ENCODE measurements around the gene LYPD3. TPM values are rescaled to one million over a fixed set of nuclear protein-coding genes. Genes with fewer than 3 reads are reported as not detected.

The LYPD3 gene
- total RNA-seq, 4 donors from 2014 or later, result not detected

DNA sequence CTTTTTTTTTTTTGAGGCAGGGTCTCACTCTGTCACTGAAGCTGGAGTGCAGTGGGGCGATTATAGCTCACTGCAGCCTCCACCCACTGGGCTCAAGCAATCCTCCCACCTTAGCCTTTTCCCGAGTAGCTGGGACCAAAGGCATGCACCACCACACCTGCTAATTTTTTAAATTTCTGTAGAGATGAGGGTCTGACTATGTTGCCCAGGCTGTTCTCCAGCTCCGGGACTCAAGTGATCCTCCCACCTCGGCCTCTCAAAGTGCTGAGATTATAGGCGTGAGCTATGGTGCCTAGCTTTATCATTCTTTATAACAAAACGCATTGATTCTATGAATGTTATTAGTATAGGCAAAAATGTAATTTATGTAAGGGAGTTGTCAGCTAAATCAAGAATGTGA, 17.9 kb upstream of the LYPD3 start:
- H3K36me3 ChIP-seq, result no peaks in the 10 kb centered on the region
- H3K27ac ChIP-seq, result no peak overlapping the region
- ATAC-seq, result no peak
- no peak for DNase-seq
- H3K27me3 ChIP-seq, result no peaks in the 10 kb centered on the region
- in situ Hi-C loops (cut with MboI; ENCODE audit: low sequenced_read_pairs in 4 of 4) (no loop called here), intact Hi-C loops (cut with DNase I; ENCODE audit: low total_unique reads) (no loop called here)
- TF ChIP-seq, protein P1, sequence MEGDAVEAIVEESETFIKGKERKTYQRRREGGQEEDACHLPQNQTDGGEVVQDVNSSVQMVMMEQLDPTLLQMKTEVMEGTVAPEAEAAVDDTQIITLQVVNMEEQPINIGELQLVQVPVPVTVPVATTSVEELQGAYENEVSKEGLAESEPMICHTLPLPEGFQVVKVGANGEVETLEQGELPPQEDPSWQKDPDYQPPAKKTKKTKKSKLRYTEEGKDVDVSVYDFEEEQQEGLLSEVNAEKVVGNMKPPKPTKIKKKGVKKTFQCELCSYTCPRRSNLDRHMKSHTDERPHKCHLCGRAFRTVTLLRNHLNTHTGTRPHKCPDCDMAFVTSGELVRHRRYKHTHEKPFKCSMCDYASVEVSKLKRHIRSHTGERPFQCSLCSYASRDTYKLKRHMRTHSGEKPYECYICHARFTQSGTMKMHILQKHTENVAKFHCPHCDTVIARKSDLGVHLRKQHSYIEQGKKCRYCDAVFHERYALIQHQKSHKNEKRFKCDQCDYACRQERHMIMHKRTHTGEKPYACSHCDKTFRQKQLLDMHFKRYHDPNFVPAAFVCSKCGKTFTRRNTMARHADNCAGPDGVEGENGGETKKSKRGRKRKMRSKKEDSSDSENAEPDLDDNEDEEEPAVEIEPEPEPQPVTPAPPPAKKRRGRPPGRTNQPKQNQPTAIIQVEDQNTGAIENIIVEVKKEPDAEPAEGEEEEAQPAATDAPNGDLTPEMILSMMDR (IDR thresholded peaks at IDR 0.05 in 4 of 5, conservative IDR thresholded peaks at IDR 0.05 in 1 of 5), result no peak
- no peak for TF ChIP-seq POLR2A (IDR thresholded peaks at IDR 0.05)
- H3K4me1 ChIP-seq, result no peaks in the 10 kb centered on the region
- H3K9me3 ChIP-seq, result no peaks in the 10 kb centered on the region
- no peak overlapping the region for H3K4me3 ChIP-seq

DNA sequence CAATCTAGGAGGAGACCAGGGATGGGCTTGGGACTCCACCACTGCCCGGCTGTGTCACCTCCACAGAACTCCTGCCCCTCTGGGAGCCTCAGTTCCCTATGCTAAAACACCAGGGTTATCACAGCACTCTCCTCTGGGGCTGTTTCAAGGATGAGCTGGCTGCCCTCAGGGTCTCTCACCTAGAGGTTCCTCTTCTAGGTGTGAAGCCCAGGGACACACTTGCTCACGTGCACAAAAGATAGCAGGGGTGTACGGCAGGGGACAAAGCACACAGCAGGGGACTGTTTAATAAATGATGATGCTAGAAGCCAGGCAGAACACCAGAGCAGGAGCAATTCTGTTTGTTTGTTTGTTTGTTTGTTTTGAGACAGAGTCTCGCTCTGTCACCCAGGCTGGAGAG, 16.8 kb upstream of the LYPD3 start:
- Histone ChIP-seq H3K27ac (no peak overlapping the region), H3K4me3 (no peak overlapping the region), H3K36me3 (no peaks in the 10 kb centered on the region), H3K27me3 (no peaks in the 10 kb centered on the region), H3K9me3 (no peaks in the 10 kb centered on the region), H3K4me1 (no peaks in the 10 kb centered on the region)
- ATAC-seq (no peak), DNase-seq (no peak)
- no peak for TF ChIP-seq POLR2A (IDR thresholded peaks at IDR 0.05)
- TF ChIP-seq, protein P1 (IDR thresholded peaks at IDR 0.05 in 4 of 5, conservative IDR thresholded peaks at IDR 0.05 in 1 of 5), result no peak
- intact Hi-C loops (cut with DNase I; ENCODE audit: low total_unique reads), result no loop called here
- in situ Hi-C loops (cut with MboI; ENCODE audit: low sequenced_read_pairs in 4 of 4), result no loop called here

DNA sequence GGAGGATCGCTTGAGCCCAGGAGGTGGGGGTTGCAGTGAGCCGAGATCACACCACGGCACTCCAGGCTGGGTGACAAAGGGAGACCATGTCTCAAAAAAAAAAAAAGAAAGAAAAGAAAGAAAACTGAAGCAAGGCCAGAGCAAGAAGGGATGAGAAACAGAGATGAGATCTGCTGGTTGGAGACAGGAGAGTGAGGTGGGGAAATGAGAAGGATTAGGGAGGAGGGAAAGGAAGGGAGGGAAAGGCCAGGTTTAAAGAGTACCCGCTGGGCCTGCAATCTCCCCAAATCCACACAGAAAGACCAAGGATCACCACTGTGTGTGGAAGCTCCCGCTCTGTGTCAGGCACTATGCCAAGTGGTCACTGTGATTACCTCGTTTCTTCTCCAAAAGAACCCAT, 16.3 kb upstream of the LYPD3 start:
- DNase-seq, result no peak
- Histone ChIP-seq H3K4me3 (no peak overlapping the region), H3K27me3 (no peaks in the 10 kb centered on the region), H3K9me3 (no peaks in the 10 kb centered on the region), H3K36me3 (no peaks in the 10 kb centered on the region), H3K27ac (no peak overlapping the region), H3K4me1 (no peaks in the 10 kb centered on the region)
- in situ Hi-C loops (cut with MboI; ENCODE audit: low sequenced_read_pairs in 4 of 4), result no loop called here
- intact Hi-C loops (cut with DNase I; ENCODE audit: low total_unique reads), result no loop called here
- TF ChIP-seq, protein P1 (IDR thresholded peaks at IDR 0.05 in 4 of 5, conservative IDR thresholded peaks at IDR 0.05 in 1 of 5), result no peak
- TF ChIP-seq POLR2A (IDR thresholded peaks at IDR 0.05), result no peak
- ATAC-seq, result no peak

DNA sequence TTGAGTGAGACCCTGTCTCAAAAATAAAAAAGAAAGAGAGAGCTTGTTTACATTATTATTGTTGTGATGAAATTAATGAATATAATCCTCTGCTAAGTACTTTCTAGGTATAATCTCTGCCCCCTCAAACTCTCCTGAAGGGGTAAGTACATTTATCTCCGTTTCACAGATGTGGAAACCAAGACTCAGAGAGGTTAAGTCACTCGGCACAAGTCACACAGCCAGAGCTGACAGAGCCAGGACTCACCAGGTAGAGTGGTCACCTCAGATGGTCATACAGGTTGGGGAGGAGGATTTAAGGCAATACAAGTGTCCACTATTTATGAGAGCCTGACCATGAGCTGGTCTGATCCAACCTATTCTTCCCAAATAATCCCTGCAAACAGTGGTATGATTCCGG, 15.2 kb upstream of the LYPD3 start:
- no peak for ATAC-seq

More for the DNA sequence above, 15.2 kb upstream of the LYPD3 start:
- DNase-seq, result no peak
- in situ Hi-C loops (cut with MboI; ENCODE audit: low sequenced_read_pairs in 4 of 4) (no loop called here), intact Hi-C loops (cut with DNase I; ENCODE audit: low total_unique reads) (no loop called here)
- Histone ChIP-seq H3K36me3 (no peaks in the 10 kb centered on the region), H3K27ac (no peak overlapping the region), H3K27me3 (no peaks in the 10 kb centered on the region), H3K4me1 (no peaks in the 10 kb centered on the region), H3K4me3 (no peak overlapping the region), H3K9me3 (no peaks in the 10 kb centered on the region)
- TF ChIP-seq, protein P1 (IDR thresholded peaks at IDR 0.05 in 4 of 5, conservative IDR thresholded peaks at IDR 0.05 in 1 of 5), result no peak
- TF ChIP-seq POLR2A (IDR thresholded peaks at IDR 0.05), result no peak
